ENCODE data around the gene FASTKD1.

FASTKD1 gene

DNA sequence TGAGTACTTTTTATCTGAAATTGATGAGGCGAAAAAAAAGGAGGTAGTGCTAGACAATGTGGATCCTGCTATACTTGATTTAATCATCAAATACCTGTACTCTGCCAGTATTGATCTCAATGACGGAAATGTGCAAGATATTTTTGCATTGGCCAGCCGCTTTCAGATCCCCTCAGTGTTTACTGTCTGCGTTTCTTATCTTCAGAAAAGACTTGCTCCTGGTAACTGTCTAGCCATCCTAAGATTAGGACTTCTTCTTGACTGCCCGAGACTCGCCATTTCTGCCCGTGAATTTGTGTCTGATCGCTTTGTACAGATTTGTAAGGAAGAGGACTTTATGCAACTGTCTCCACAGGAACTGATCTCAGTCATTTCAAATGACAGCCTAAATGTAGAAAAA lies 63.7 kb downstream of the FASTKD1 start:
- DNase-seq (ENCODE audit: low read depth in 2 of 2), result no peak

DNA sequence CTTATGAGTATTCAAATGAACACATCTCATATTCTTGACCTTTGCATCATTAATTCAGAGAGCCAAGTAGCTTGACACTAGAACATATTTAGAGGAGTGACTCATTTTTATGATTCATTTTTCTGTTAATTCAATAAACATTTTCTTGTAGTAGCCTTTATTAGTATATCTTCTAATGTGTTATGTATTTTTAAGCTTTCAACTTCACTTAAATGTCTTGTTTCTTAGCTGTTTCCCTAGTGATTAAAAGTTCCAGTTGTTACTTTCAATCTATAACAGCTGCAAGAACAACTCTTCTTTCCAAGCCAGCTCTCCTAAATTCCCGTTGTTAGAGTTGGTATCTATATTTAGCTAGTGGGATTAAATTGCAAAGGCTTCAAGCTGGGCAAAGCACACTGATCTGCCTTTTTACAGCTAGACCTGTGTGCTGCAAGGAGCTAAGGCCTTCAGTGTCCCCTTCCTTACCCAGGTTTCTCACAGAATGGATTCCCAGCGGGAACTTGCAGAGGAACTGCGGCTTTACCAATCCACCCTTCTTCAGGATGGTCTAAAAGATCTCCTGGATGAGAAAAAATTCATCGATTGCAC lies 64.3 kb downstream of the FASTKD1 start, which contains the start of gene KLHL41:
Gene KLHL41 (plus strand): TSS at position 405 of the 588 bp plus-strand sequence. CDS start 77 bp downstream, at position 482.
- no peak for DNase-seq (ENCODE audit: low read depth in 2 of 2)

DNA sequence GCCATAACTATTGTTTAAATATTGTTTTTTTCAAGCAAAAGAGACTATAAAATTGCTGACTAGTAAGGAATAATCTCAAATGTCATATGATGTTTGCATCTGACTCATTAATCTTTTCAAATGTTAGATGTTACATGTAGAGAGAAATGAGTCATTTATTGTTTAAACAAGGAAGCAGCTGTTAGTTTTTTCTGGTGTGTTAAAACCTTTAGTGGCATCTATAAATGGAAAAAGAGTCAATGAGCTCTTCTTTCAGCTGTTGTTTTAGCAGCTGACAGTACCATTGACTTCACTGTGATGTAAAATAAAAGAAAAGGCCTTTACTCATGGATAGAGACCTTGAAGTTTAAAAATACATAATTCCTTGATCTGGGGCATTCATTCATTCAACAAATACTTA lies 66.0 kb downstream of the FASTKD1 start:
- no peak for DNase-seq (ENCODE audit: low read depth in 2 of 2)

DNA sequence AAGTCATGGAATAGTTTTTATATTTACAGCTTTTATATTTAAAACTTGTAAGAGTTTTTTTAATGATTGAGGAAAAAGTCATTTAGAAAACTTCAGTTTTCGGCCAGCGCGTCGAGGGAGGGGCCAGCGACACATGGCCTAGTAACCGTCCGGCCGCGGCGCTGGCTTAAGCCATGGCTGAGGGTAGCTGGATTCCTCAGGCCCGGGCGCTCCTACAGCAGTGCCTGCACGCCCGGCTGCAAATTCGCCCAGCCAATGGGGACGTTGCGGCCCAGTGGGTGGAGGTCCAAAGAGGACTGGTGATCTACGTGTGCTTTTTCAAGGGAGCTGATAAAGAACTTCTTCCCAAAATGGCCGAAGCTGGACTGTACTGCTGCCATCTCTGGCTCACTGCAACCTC lies 69.0 kb downstream of the FASTKD1 start:
- no peak for DNase-seq (ENCODE audit: low read depth in 2 of 2)

DNA sequence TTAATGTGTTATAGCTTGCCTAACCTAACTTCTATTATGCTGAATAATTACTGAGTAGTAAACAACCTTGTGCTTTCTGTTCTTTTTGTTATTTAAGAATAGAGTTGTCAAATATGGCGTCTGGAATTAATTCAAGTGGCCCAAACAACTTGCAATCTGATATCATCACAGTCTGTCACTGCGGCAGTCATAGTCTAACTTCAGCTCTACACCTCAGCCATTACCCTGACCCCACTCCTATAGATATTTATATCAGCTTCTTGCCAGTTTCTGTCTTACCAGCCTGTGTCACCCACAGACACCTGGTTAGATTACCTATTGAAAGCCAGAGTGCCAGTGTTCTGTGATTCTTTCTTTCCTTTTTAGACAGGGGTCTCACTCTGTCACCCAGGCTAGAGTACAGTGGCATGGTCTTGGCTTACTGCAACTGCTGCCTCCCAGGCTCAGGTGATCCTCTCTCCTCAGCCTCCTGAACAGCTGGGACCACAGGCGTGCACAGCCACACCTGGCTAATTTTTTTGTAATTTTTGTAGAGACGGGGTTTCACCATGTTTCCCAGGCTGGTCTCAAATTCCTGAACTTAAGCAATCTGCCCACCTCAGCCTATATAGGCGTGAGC lies 78.2 kb downstream of the FASTKD1 start:
- DNase-seq (ENCODE audit: low read depth in 2 of 2), result no peak

DNA sequence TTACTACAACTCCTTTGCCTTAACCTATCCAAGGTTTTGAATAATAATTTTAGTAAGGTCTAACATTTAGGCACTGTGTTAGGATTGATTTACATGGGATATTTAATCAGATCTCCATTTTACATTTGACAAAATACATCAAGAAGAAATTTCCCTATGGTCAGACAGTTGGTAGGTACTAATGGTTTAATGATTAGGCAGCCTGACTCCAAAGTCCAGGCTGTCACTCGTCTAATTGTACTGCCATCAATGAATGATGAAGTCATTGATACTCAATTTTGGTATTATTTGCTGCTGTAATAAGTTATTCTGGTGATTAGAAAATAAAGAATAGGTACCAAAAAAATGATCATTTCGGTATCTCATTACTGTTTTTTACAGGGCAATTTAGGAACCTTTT lies 80.3 kb downstream of the FASTKD1 start:
- no peak for DNase-seq (ENCODE audit: low read depth in 2 of 2)

DNA sequence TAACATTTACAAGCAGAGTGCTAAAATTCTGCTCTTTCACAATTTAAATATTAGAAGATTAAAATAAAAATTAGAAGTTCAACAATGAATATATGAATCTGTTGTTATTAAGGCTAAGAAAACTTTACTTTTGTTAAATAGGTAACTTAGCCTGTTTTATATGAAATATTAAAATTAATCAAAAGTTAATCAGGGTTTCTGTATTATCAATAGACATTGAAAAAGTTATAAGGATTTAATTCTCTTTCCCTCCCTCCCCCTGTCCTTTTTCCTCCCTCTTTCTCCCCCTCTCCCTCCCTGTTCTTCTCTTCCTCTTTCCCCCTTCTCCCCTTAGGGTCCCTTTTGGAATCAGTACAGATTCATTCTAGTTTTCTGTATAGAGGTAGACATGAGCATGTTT lies 82.3 kb downstream of the FASTKD1 start:
- DNase-seq (ENCODE audit: low read depth in 2 of 2), result no peak

DNA sequence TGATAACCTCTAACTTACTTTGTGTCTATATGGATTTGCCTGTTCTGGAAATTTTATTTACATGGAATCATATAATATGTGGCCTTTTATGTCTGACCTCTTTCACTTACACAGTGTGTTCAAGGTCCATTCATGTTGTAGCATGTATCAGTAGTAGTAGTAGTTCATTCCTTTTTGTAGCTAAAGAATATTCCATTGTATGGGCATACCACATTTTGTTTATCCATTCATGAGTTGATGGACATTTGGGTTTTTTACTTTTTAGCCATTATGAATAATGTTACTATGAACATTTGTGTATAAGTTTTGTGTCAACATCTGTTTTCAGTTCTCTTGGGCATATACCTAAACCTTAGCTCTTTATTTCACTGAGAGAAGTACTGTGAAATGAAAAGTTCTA lies 82.8 kb downstream of the FASTKD1 start:
- no peak for DNase-seq (ENCODE audit: low read depth in 2 of 2)

DNA sequence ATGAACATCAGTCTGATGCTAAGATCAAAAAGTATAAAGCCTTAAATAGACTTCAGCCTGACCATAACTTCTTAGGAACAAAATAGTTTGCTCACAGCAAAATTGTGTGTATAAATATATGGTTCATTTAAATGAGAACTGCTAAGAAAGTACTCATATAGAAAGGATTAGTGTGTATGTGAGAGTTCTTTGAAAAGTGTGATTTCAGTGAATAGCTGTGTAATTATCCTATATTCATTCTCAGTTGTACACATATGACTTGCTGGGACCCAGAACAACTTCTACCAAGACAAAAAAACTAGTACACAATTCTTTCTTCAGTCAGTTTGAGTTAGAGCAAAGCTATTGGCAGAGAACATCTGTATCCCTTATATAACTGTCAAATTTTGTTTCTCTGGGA lies 87.2 kb downstream of the FASTKD1 start:
- DNase-seq (ENCODE audit: low read depth in 2 of 2), result no peak

DNA sequence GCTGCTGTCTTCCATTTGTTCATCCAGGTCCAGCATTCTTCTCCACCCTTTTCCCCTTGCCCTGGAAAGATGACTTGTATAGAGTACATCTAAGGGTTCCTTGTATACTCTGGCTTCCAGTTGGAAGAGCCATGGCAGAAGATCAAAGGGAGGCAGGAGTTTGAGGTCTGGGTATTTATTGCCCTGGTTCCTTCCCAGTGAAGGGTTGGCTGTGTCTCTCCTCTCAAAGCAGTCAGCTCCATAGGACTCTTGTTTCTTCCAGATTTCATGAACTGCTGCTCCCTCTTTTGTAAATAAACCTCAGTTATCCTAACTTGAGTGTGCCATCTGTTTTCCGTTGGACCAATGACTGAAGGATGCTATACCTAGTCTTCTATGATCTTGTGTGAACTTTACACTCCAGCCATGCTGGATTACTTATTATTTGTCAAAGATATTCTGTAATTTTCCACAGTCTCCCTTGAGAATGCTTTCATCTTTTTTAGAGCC lies 88.0 kb downstream of the FASTKD1 start:
- no peak for DNase-seq (ENCODE audit: low read depth in 2 of 2)

DNA sequence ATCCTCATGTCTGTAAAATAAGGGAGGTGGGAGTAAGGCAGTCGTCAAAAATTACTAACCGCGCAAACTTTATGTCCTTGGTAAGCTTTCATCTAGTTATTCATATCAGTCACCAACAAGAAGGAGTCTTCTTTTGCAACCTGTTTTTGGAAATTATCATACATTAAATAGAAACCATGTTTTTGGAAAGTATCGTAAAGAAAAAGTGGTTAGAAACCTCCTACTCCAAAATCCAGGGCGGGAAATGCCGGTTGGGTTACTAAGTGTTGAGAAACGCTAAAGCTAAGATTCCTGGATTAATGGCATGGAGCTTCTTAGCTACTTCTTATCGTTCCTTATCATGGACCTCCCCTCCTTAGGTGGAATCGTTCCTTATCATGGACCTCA lies 93.6 kb downstream of the FASTKD1 start:
- DNase-seq (ENCODE audit: low read depth in 2 of 2), result no peak
